ENCODE measurements around the gene WWC1.

Gene WWC1

GRCh38 chr5:168513861-168514428, 222.5 kb downstream of the WWC1 start:
- peaks cover 2% of the 10 kb centered on the region for H3K9me3 Mint-ChIP-seq
- H3K4me1 Mint-ChIP-seq: no peaks in the 10 kb centered on the region
- H3K4me3 Mint-ChIP-seq: no peak overlapping the region
- DNase-seq (ENCODE audit: low spot score in 2 of 2) (no peak), ATAC-seq (ENCODE audit: low read depth) (no peak)
- no peak overlapping the region for H3K27ac Mint-ChIP-seq
- no peaks in the 10 kb centered on the region for H3K27me3 Mint-ChIP-seq
- H3K36me3 Mint-ChIP-seq: peaks cover 73% of the 10 kb centered on the region

Measured in memory B cell (primary cell).